Activated CD8-positive, alpha-beta memory T cell treated with anti-CD3 and anti-CD28 coated beads for 36 hours (primary cell): ENCODE data around the gene SGK1. TPM values are rescaled to one million over a fixed set of nuclear protein-coding genes. Genes with fewer than 3 reads are reported as not detected.

Experiments
- CTCF ChIA-PET: fragments of 350-600 bp; sonication (Branson Sonifier 250); formaldehyde crosslinking; loops from one replicate; lab custom pipeline; 2021; ENCODE audit warnings: antibody characterized with exemption; lab: Charles Lee
- POLR2A ChIA-PET: fragments of 350-600 bp; sonication (Branson Sonifier 250); formaldehyde crosslinking; loops from one replicate; lab custom pipeline; 2021; ENCODE audit warnings: antibody characterized with exemption; lab: Charles Lee
- total RNA-seq, 2 experiments: library from RNA; stranded (reverse); gene quantifications; one replicate each; pipeline ENCODE4 v1.2.3, GENCODE V29; 2021

Gene SGK1
- total RNA-seq, 2 experiments from 2014 or later, result 55.8 to 60.2 TPM

DNA sequence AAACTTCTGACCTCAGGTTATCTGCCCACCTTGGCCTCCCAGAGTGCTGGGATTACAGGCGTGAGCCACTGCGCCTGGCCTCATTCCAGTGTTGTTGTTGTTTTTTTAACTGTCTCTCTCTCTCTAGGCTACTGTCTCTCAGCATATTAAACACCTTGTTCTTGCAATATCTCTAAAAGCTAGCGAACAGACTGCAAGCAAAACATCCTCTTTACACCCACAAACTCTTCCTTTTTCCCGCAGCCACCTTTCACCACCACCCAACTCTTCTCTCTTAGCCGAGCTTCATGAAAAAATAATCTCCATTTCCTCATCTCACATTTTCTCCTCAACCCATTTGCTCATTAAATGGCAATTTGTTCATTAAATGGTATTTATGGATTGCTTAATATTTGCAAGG, 45.5 kb downstream of the SGK1 start:
- ChIA-PET POLR2A (no interaction called here), CTCF (interaction anchor here (0.7 to 1.5 kb wide), 2 partner anchors 79 to 143 kb away, joined by 3 to 4 read pairs; no protein-coding TSS in a partner anchor)

DNA sequence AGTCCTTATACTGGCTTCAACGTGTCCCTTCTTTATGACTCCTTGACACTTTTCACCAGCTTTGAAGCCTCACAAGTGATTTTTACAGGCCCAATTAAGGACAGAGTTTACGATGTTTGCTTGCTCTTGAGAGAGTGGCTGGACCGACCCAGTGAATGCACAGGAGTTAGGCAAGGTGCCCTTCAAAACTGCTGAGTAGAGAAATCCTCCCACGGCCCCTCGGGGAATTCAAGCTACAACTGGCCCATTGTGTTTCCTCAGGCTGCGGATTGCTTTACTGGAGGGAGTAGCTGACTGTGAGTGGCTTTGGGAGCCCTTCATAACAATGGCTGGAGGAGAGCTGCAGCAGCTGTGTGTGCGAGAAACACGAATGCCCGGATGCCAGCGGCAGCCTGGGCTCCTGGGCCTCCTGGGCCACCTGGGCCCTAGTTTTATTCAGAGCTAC, 50.0 kb downstream of the SGK1 start:
- ChIA-PET POLR2A (no interaction called here), CTCF (interaction anchor here (0.6 kb wide), 1 partner anchor 386 kb away, joined by 3 read pairs; no protein-coding TSS in a partner anchor)

DNA sequence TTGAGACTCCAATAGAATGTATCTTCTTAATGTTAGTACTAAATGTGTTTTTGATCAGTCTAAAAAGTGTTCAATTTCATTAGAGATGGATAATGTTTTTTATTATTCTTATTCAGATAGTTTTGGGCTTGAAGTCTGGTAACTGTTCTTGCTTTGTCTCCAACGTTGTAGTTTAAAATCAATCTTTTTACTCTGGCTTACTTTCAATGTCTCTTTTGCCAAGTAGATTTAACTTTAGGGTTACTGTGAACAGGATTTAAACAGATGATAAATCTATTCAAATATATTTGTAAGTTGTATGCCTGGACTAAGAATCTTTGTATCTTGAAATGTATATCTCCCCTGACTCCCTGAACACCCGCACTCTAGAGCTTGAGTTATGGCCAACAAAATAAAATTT, 51.1 kb downstream of the SGK1 start:
- ChIA-PET POLR2A (no interaction called here), CTCF (no interaction called here)

DNA sequence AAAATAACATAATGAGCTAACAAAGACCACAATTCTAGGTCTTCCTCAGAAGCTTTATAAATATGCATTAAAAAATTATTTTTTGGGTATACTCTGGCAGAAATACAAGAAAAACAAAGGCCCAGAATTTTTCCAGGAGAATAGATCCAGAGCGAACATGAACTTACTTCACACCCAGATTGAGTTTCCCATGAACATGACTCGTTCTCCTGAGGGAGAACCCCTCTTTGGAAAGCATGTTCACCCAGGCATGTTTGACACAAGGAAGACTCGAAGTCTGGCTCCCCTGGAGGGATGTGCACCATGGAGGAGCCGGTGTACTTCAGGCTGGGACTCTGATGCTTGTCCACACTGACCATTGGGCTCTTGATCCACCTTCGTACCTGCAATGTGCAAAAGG, 56.1 kb downstream of the SGK1 start:
- CTCF ChIA-PET, result no interaction called here
- POLR2A ChIA-PET, result no interaction called here

DNA sequence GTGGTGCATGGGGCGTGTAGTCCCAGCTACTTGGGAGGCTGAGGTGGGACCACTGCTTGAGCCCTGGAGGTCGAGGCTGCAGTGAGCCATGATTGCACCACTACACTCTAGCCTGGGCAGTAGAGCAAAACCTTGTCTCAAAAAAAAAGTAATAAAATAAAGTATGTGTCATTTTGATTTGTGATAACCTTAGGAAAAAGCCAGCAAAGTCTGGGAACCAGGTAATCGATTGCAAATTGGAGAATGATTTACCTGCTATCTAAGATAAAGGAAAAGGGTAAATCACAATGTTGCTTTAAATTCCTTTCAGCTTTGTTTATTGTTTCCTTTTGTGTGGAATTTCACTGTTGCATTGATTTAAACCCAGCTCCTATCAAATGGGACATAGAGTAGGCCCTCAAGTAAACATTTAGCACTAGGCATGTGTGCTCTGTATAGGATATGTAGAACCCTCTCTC, 59.0 kb downstream of the SGK1 start:
- ChIA-PET POLR2A (no interaction called here), CTCF (interaction anchor here (1.0 kb wide), 1 partner anchor 10 kb away, joined by 5 read pairs; no protein-coding TSS in a partner anchor)

DNA sequence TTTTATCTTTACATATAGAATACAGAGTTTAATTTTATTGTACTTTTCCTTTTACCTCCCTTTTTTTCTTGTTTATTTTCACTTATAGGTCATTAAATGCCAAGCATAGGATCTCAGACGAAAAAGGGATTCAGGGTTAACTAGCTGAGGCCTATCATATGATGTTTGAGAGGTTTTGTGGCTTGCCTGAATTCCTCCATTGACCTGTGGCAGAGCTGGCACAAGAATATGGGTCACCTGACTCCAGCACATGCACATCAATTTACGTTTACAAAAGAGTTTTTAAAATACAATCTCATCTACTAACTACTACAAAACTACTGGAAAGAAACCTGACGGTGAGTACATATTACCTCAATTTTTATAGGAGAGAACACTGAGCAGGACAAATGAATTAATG, 60.4 kb downstream of the SGK1 start:
- POLR2A ChIA-PET, result interaction anchor here (0.6 kb wide), 1 partner anchor 515 kb away, joined by 10 read pairs; no protein-coding TSS in a partner anchor
- CTCF ChIA-PET, result no interaction called here

DNA sequence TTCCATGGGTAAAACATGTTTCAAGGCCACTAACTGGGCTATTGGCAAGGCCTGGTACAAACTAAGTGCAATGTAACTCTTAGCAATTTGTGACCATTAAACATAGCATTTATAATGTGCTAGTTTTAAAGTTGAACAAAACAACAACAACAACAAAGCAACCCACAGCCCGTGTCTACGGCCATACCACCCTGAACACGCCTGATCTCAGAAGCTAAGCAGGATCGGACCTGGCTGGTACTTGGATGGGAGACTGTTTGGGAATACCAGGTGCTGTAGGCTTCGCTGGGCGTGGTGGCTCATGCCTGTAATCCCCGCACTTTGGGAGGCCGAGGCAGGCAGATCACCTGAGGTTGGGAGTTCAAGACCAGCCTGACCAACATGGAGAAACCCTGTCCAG, 61.0 kb downstream of the SGK1 start:
- POLR2A ChIA-PET, result interaction anchor here (0.6 kb wide), 1 partner anchor 514 kb away, joined by 10 read pairs; no protein-coding TSS in a partner anchor
- CTCF ChIA-PET, result no interaction called here

DNA sequence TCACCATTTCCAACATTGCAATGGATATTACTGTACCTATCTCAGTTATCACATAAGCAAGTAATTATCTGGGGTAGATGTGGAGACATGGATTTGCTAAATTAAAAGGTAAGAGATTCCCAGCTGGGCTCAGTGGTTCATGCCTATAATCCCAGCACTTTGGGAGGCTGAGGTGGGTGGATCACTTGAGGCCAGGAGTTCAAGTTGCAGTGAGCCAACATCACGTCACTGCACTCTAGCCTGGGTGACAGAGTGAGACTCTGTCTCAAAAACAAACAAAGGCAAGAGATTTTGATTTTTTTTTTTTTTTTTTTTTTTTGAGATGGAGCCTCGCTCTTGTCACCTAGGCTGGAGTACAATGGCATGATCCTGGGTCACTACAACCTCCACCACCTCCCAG, 62.6 kb downstream of the SGK1 start:
- ChIA-PET POLR2A (interaction anchor here (0.7 kb wide), 1 partner anchor 759 kb away, joined by 4 read pairs; no protein-coding TSS in a partner anchor), CTCF (interaction anchor here (0.6 to 0.7 kb wide), 2 partner anchors 39 to 153 kb away, joined by 5 read pairs; no protein-coding TSS in a partner anchor)

DNA sequence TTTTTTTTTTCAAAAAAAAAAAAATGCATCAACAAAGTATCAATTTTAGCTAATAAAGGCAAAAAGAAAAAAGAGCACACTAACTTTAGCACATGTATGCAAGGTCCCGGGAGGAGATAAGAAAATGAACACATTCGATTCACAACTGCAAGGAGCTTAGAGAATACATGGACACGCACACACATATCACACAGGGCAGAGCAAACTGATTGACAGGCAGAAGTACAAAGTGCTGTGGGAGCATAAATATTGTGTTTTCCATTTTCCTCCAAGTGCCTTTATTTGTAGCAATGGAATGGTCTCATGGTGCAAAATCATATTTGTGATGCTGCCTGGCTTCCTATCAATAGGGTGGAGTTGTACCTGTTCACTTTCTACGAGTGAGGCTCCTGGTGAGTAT, 63.8 kb downstream of the SGK1 start:
- ChIA-PET POLR2A (interaction anchor here (0.6 kb wide), 1 partner anchor 182 kb away, joined by 3 read pairs; no protein-coding TSS in a partner anchor), CTCF (no interaction called here)

DNA sequence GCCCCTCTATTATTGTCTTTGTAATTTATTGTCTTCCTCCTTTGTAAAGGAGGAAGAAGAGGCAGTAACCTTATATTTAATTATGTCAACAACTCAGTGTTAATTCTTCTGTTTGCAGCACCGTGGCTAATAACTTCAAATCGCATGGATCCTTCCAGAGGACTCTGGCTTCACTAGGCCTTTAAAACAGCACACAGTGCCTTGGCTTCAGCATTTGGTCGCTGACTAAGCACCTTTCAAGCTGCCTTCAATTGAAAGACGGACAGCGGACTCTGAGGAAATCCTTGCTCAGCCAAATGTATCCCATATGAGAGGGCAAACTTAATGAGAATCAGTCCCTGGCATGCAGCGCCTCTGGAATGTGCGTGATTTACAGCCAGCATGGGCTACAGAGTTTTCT, 64.2 kb downstream of the SGK1 start:
- POLR2A ChIA-PET, result no interaction called here
- CTCF ChIA-PET, result interaction anchor here (1.0 kb wide), 1 partner anchor 43 kb away, joined by 3 read pairs; no protein-coding TSS in a partner anchor

DNA sequence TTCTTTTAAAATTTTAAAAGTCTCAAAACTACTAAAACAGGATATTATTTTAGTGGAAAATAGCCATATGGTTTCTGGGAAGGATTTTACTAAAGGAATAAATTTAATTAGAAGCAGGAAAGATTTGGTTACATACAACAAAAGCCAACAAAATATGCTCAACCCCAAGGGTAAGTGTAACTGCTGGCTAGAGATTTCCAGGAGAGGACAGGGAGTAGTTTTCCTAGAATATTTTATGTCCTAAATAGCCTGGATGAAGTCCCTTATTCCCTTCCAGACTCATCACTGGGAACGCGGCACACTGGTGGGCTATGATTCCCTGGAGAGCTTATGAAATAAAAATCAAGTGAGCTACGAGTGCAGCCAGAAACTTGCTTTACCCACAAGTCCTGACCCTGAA, 66.6 kb downstream of the SGK1 start:
- POLR2A ChIA-PET, result no interaction called here

DNA sequence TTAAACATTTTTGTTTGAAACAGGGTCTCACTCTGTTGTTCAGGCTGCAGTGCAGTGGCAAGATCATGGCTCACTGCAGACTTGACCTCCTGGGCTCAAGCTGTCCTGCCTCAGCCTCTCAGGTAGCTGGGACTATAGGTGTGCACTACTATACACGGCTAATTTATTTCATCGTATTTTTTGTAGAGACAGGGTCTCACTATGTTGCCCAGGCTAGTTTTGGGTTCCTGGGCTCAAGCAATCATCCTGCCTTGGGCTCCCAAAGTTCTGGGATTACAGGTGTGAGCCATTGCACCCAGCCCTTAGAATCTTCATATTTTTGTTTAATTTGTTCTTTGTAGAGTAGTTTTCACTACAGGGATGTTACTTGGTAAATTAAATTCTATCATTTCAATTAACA, 67.1 kb downstream of the SGK1 start:
- ChIA-PET POLR2A (interaction anchor here (0.6 kb wide), 1 partner anchor 714 kb away, joined by 5 read pairs; no protein-coding TSS in a partner anchor), CTCF (interaction anchor here (1.3 kb wide), 1 partner anchor 73 kb away, joined by 3 read pairs; no protein-coding TSS in a partner anchor)

More for the DNA sequence above, 66.6 kb downstream of the SGK1 start:
- CTCF ChIA-PET, result no interaction called here

DNA sequence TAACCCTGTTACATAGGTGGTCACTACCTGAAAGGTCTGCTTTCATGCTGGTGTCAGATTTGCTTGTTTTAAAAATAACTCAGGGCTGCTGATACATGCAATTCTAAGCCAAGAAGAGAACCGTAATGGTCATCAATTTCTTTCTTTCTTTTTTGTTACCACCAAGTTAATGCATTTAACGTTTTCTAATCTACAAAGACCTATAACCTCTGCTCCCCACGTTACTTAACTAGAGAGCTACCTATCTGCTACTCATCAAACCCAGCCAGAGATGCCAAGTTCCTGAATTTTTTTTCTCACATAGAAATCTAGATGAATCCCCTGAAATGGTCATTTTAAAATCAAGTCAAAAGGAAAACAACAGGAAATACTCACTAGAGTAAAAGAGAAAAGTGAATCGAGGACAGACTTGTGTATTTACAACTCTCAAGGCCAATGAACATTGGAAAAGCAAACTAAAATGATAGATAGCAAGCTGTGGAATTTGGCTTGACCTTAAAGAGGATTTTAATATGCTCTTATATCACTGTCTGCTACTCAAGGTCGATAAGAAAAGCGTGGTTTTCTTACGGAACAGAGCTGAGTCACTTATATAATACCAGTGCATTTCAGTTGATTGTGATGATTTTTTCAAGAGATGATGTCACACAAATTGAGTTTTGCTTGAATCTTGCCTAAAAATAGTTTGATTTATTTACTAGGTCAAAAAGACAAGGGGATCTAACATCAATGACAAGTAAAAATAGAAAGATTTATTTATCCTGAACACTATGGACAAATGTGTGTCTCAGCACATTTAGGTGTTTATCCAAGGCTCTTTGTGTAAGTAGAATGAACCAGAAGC, 67.9 kb downstream of the SGK1 start:
- POLR2A ChIA-PET, result interaction anchor here (0.6 kb wide), 1 partner anchor 715 kb away, joined by 5 read pairs; no protein-coding TSS in a partner anchor

DNA sequence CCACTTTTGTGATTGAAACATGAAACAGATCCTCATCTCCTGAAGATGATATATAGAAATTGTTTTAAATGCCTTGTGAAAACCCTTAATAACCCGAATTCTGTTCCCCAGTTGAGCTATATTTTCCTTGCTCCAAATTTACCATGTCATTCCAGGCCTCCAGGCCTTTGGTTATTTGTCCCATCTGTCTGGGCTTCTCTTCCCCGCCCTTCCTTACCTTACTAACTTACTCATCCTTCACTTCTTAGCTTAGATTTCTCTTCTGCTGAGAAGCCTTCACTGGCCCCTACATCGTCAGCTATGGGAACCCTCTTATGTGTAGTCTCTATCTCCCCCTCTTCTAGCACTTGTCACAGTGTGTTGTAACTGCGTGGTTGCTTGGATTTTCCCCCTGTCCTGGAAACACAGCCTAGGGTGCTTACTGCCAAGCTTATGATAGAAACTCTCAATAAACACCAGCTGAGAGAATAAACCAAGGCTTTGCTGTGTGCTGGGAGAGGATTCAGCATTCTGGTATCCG, 68.6 kb downstream of the SGK1 start:
- CTCF ChIA-PET, result interaction anchor here (1.3 kb wide), 2 partner anchors 9 to 71 kb away, joined by 3 to 5 read pairs; no protein-coding TSS in a partner anchor

More for the DNA sequence above, 67.9 kb downstream of the SGK1 start:
- CTCF ChIA-PET, result interaction anchor here (1.3 kb wide), 1 partner anchor 72 kb away, joined by 3 read pairs; no protein-coding TSS in a partner anchor

DNA sequence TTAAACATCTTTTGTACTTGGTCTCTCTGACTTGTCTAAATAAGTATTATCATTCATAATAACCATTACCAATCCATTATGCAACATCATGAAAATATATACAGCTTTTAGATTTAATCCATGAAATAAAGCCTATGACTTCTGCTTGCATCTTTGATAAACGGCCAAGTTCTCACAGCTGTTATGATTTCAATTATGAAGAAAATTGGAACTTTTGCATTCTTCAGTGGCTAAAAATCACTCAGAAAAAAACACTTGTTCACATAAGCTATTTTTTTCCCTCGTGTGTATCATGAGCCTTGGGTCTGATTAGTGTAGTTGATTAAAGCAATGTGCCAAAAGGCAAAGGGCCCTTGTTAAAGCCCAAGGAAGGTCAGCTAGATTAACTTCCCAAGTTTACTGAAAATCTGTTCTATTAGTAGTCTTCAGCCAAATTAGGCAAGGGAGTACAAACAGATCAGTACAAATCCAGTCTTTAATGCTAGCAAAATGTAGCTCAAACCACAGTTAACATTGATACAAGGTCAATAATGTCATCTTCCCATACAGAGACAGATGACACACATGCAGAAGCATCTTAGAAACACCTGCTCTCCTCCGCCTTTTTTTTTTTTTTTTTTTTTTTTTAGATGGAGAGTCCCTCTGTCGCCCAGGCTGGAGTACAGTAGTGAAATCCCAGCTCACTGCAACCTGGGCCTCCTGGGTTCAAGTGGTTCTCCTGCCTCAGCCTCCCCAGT, 69.9 kb downstream of the SGK1 start:
- POLR2A ChIA-PET, result interaction anchor here (1.4 kb wide), 1 partner anchor 41 kb away, joined by 3 read pairs; no protein-coding TSS in a partner anchor
- CTCF ChIA-PET, result interaction anchor here (1.1 to 1.3 kb wide), 3 partner anchors 11 to 189 kb away, joined by 4 to 5 read pairs (median 5); no protein-coding TSS in a partner anchor

More for the DNA sequence above, 68.6 kb downstream of the SGK1 start:
- POLR2A ChIA-PET, result no interaction called here

DNA sequence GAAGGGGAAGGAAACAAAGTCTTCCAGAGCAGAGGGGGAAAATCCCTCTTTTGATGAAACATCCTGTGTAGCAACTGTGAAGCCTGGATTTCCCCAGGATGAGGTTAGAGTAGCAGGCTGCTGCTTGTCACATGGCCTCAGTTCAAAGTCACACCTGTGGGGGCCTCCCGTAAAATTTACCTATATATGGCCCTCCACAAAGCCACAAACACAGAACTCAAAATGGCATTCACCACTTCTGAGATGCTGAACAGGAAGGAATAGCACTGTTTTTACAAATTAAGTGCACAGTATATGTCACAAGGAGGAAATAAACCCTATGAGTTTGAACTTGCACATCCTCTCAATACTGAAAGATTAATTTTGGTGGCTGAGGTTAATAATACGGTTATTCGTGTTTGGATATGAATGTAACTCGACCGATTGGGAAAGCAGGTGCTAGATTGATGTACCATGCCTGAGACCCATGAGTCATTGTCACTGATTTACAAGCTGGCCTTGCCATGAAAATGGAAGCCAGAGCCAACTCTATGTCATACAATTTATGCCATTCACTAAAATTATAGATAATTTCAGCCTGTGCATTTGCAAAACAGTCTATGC, 70.6 kb downstream of the SGK1 start:
- ChIA-PET CTCF (interaction anchor here (1.1 kb wide), 1 partner anchor 190 kb away, joined by 4 read pairs; no protein-coding TSS in a partner anchor), POLR2A (interaction anchor here (1.4 kb wide), 1 partner anchor 41 kb away, joined by 3 read pairs; no protein-coding TSS in a partner anchor)

DNA sequence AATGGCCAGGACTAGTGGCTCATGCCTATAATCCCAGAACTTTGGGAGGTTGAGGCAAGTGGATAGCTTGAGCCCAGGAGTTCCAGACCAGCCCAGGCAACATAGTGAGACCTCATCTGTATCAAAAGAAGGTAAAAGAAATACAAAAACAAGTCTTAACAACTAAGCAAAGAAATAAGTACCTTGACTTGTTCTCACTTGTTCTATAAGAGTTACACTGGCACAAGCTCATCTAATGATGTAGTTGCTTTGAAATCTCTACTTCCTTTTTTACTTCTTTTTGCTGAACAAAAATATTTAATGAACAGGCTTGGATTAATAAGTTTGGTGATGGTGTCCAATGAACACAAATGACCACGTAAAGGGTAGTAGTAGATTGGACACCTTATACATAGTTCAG, 72.2 kb downstream of the SGK1 start:
- ChIA-PET CTCF (interaction anchor here (0.7 kb wide), 1 partner anchor 67 kb away, joined by 3 read pairs; no protein-coding TSS in a partner anchor), POLR2A (no interaction called here)

DNA sequence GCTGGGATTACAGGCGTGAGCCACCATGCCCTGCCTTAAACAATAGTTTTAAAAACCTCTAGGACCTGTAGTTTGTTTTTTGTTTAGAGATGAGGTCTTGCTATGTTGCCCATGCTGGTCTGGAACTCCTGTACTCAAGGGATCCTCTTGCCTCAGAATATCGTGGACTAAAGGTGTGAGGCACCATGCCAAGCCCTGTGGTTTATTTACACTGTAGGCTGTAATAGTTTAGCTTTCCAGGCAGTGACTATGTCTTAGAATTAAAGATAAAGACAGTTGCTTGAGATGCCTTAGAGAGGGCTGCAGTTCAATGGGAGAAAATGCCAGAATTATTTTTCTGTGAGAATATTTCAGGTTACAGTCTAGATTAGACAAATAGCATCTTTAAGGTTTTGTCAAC, 72.9 kb downstream of the SGK1 start:
- POLR2A ChIA-PET, result no interaction called here
- CTCF ChIA-PET, result interaction anchor here (0.7 kb wide), 1 partner anchor 67 kb away, joined by 3 read pairs; no protein-coding TSS in a partner anchor
